Coronary artery (tissue), 2 donors: ENCODE measurements around the gene SEC61B.
A peak's percentile ranks its signal among the peaks of the same experiment; 100 is the strongest.

Experiments used
- DNase-seq: peaks from one replicate; pipeline ENCODE4 v3.0.0-alpha.2; 2017; ENCODE audit warnings: low spot score
- H3K27ac ChIP-seq, 2 donors: fragments of 200-600 bp; sonication (generic); one replicate each; pipeline ENCODE4 v1.5.1; 2016 to 2019
- H3K4me3 ChIP-seq: fragments of 200-600 bp; sonication (generic); 2 replicates; pipeline ENCODE4 v1.5.1; 2016; ENCODE audit warnings: mild to moderate bottlenecking, moderate library complexity
- CTCF ChIP-seq: fragments of 200-600 bp; sonication (generic); IDR thresholded peaks from one replicate; pipeline ENCODE4 v1.5.1; 2019; ENCODE audit warnings: antibody characterized with exemption

SEC61B gene

GRCh38 chr9:99201603-99202002, 20.5 kb upstream of the SEC61B start:
- no peak for TF ChIP-seq CTCF
- no peak overlapping the region for H3K4me3 ChIP-seq
- no peak overlapping the region for H3K27ac ChIP-seq
- DNase-seq, result no peak

- TF ChIP-seq CTCF, result no peak
- Histone ChIP-seq H3K27ac (no peak overlapping the region), H3K4me3 (no peak overlapping the region)
- DNase-seq, result no peak
These were observed 11.5 kb upstream of the SEC61B start for GRCh38 chr9:99210572-99210971.

- no peak overlapping the region for H3K27ac ChIP-seq
- TF ChIP-seq CTCF, result no peak
- no peak overlapping the region for H3K4me3 ChIP-seq
- no peak for DNase-seq
These were observed 10.3 kb upstream of the SEC61B start for GRCh38 chr9:99211746-99212145.

- no peak overlapping the region for H3K4me3 ChIP-seq
These were observed 8.9 kb upstream of the SEC61B start for GRCh38 chr9:99213197-99213596.

GRCh38 chr9:99216073-99216472, 6.0 kb upstream of the SEC61B start:
- no peak for DNase-seq
- Histone ChIP-seq H3K4me3 (no peak overlapping the region), H3K27ac (no peak overlapping the region)
- no peak for TF ChIP-seq CTCF

More at GRCh38 chr9:99213197-99213596, 8.9 kb upstream of the SEC61B start:
- no peak for TF ChIP-seq CTCF
- H3K27ac ChIP-seq, result no peak overlapping the region
- DNase-seq, result no peak

- no peak for DNase-seq
- Histone ChIP-seq H3K27ac (no peak overlapping the region), H3K4me3 (peak overlapping the region; percentile 95)
- no peak for TF ChIP-seq CTCF
These were observed 2.1 kb upstream of the SEC61B start for GRCh38 chr9:99220011-99220410.

GRCh38 chr9:99221266-99221620, 839 bp upstream of the SEC61B start:
- TF ChIP-seq CTCF, result no peak
- Histone ChIP-seq H3K4me3 (peak overlapping the region; percentile 95), H3K27ac (peak overlapping the region; percentile 80 to 91)
- no peak for DNase-seq
